ENCODE measurements around the gene MYO7B.

DNA sequence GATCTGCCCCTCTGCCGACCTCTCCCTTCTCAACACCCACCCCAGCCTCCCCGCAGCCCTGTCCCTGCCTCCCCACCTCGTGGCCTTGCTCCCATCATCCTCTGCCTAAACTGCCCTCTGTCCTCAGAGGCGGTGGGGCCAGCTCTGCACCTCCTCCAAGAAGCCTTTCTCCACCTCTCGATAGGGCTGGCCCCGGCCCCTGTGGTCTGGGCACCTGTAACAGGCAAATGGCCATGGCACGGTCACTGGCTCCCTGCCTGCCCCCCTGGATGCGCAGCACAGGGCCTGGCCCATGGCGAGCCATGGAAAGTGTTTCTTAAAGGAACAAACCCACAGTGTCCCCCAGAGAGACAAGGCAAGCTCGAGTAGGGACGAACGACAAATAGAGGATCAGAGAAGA lies 42.0 kb downstream of the MYO7B start:
- TF ChIP-seq, protein P1, sequence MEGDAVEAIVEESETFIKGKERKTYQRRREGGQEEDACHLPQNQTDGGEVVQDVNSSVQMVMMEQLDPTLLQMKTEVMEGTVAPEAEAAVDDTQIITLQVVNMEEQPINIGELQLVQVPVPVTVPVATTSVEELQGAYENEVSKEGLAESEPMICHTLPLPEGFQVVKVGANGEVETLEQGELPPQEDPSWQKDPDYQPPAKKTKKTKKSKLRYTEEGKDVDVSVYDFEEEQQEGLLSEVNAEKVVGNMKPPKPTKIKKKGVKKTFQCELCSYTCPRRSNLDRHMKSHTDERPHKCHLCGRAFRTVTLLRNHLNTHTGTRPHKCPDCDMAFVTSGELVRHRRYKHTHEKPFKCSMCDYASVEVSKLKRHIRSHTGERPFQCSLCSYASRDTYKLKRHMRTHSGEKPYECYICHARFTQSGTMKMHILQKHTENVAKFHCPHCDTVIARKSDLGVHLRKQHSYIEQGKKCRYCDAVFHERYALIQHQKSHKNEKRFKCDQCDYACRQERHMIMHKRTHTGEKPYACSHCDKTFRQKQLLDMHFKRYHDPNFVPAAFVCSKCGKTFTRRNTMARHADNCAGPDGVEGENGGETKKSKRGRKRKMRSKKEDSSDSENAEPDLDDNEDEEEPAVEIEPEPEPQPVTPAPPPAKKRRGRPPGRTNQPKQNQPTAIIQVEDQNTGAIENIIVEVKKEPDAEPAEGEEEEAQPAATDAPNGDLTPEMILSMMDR (IDR thresholded peaks at IDR 0.05 in 4 of 5, conservative IDR thresholded peaks at IDR 0.05 in 1 of 5), result no peak
- no peak for TF ChIP-seq POLR2A (IDR thresholded peaks at IDR 0.05)
